Effector CD4-positive, alpha-beta T cell (primary cell): Measurements from ENCODE around the gene FAM200C.

Source experiments
- DNase-seq: peaks from one replicate; pipeline ENCODE4 v3.0.0-alpha.2; 2020

The FAM200C gene

GRCh38 chr5:160419458-160420330, 19.8 kb upstream of the FAM200C start:
- DNase-seq, result peak; percentile 15

- peak; percentile 89 for DNase-seq
These were observed 19.0 kb upstream of the FAM200C start, which contains the start of gene SLU7 for GRCh38 chr5:160418561-160419457. SLU7 (minus strand) TSS chr5:160419081; CDS start chr5:160415294, 3,787 bp downstream.

- DNase-seq, result no peak
These were observed 1.0 kb downstream of the FAM200C start for GRCh38 chr5:160398806-160399205.

GRCh38 chr5:160397492-160397891, 2.4 kb downstream of the FAM200C start:
- DNase-seq, result no peak

GRCh38 chr5:160395111-160395510, 4.7 kb downstream of the FAM200C start:
- no peak for DNase-seq

GRCh38 chr5:160390787-160391696, 8.8 kb downstream of the FAM200C start:
- DNase-seq, result no peak

GRCh38 chr5:160387445-160387844, 12.4 kb downstream of the FAM200C start:
- DNase-seq, result no peak

- no peak for DNase-seq
These were observed 14.4 kb downstream of the FAM200C start for GRCh38 chr5:160385496-160385895.

GRCh38 chr5:160384681-160385080, 15.2 kb downstream of the FAM200C start:
- DNase-seq, result no peak

GRCh38 chr5:160382346-160382745, 17.5 kb downstream of the FAM200C start:
- DNase-seq, result no peak

GRCh38 chr5:160380041-160380440, 19.8 kb downstream of the FAM200C start:
- no peak for DNase-seq

GRCh38 chr5:160379511-160379910, 20.3 kb downstream of the FAM200C start:
- no peak for DNase-seq

GRCh38 chr5:160378330-160378729, 21.5 kb downstream of the FAM200C start:
- DNase-seq, result no peak

- no peak for DNase-seq
These were observed 22.2 kb downstream of the FAM200C start for GRCh38 chr5:160377651-160378050.

GRCh38 chr5:160376416-160376815, 23.4 kb downstream of the FAM200C start:
- DNase-seq, result no peak

- no peak for DNase-seq
These were observed 24.2 kb downstream of the FAM200C start for GRCh38 chr5:160375701-160376100.

- no peak for DNase-seq
These were observed 24.7 kb downstream of the FAM200C start for GRCh38 chr5:160375166-160375565.

GRCh38 chr5:160371294-160371693, 28.6 kb downstream of the FAM200C start:
- DNase-seq, result no peak

- no peak for DNase-seq
These were observed 29.2 kb downstream of the FAM200C start for GRCh38 chr5:160370713-160371034.

GRCh38 chr5:160369990-160370712, 29.7 kb downstream of the FAM200C start, which contains the start of gene C1QTNF2:
C1QTNF2 (minus strand) TSS chr5:160370626; CDS start chr5:160355011, 15,615 bp downstream.
- no peak for DNase-seq

GRCh38 chr5:160367885-160368284, 32.0 kb downstream of the FAM200C start:
- no peak for DNase-seq

- DNase-seq, result no peak
These were observed 32.6 kb downstream of the FAM200C start for GRCh38 chr5:160367261-160367660.
